GM19328 (cell line): ENCODE measurements around the gene SMIM28.
"Not testable (repeated sequence)": the region's sequence is repeated elsewhere in the genome, so short reads cannot be mapped to it uniquely, and the experiment has no call there.

Experiments used
- ATAC-seq: cut with Tn5 transposase; IDR thresholded peaks from one replicate; pipeline ENCODE4 v1.9.1; 2021; ENCODE audit warnings: mild to moderate bottlenecking, moderate library complexity; ENCODE audit not compliant: unreplicated experiment

The SMIM28 gene

DNA sequence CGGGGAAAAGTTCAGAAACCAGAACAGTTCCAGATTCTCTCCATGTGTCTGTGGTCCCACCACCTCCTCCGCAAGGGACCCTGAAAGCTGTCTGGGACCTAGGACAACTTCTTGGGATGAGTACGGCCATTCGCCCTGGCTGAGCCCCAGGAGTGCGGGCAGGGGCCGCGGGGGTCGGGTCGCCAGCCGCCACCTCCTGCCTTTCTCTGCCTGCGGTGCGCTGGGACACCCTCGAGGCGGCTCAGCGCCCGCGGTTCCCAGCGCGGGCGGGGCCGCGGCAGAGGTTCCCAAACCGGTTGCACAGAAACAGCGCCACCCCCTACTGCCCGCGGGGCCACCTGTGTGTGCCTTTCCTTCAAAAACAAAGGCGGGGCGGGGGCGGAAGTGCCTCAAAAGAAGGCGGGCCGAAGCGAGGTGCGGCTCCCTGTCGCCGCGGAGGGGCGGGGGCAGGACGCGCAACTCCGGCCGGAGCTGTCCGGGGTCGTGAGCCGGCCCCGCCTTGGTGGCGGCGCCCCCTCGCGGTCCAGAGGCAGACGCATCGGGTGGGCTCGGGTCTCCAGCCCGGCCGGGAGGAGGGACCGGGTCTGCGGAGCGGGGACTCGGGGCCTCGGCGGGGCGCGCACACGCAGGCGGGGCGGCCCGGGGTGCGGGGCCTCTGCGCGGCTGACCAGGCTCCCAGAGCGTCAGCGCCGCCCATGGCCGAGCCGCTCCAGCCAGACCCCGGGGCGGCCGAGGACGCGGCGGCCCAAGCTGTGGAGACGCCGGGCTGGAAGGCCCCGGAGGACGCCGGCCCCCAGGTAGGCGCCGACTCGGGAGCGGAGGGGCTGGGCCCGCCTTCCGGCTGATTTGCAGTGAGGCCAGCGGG is 26.3 kb downstream of the SMIM28 start, which contains the start of gene HEBP2:
Gene HEBP2 (plus strand): TSS at position 423 of the 865 bp plus-strand sequence. CDS start 273 bp downstream, at position 696.
- peak; percentile 91 for ATAC-seq

DNA sequence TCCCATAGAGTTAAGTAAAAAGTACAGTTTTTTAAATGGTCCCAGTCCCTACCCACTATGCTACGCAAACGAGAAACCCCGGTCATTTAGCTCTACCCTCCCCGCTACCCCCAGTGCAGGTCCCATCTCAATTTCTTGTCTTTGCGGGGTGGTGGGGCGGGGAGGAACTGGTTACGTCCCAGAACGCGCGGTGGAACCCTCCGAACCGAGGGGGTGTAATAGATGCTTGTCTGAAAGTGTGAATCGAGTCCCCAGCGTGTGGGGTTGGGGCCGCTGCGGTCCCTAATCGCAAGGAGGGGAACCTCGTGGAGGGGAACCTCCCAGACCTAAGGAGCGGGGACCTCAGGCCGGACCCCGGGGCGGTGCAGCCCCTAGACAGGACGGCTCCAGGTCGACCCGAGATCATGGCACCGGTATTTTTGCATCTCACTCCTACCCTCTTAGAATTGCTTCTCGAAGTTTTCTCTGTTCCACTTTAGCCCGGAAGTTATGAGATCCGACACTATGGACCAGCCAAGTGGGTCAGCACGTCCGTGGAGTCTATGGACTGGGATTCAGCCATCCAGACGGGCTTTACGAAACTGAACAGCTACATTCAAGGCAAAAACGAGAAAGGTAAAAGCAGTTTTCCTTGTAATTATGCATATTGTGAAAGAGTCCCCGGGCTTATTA is 27.1 kb downstream of the SMIM28 start:
- no peak for ATAC-seq

DNA sequence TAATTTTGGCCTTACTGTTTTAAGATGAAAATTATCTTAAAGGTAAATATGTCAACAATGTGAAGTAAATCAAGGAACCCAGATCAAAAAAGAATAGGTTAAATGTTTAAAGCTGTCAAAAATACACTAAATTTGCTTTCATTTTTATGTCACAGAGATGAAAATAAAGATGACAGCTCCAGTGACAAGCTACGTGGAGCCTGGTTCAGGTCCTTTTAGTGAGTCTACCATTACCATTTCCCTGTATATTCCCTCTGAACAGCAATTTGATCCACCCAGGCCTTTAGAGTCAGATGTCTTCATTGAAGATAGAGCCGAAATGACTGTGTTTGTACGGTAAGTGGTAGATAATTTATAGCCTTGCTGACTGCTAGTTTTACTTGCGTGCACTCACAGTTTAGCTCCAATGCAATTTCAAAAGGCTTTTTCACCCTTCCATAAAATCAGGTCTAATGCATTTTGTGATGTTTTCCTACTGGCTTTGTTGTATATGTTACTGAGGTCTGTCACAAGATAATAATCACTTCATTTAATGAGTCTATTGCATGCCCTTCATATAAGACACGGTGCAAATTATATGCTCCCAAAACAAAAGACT is 28.2 kb downstream of the SMIM28 start:
- ATAC-seq, result no peak

DNA sequence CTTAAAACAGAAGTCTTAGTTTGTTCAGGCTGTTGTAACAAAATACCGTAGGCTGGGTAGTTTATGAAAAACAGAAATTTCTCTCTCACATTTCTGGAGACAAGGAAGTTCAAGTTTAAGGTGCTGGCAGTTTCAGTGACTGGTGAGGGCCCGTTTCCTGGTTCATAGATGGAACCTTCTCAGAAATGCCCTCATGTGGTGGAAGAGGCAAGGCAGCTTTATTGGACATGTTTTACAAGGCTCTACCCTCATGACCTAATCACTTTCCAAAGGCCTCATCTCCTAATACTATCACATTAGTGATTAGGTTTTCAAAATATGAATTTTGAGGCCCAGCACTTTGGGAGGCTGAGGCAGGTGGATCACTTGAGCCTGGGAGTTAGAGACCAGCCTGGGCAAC is 28.7 kb downstream of the SMIM28 start:
- no peak for ATAC-seq

DNA sequence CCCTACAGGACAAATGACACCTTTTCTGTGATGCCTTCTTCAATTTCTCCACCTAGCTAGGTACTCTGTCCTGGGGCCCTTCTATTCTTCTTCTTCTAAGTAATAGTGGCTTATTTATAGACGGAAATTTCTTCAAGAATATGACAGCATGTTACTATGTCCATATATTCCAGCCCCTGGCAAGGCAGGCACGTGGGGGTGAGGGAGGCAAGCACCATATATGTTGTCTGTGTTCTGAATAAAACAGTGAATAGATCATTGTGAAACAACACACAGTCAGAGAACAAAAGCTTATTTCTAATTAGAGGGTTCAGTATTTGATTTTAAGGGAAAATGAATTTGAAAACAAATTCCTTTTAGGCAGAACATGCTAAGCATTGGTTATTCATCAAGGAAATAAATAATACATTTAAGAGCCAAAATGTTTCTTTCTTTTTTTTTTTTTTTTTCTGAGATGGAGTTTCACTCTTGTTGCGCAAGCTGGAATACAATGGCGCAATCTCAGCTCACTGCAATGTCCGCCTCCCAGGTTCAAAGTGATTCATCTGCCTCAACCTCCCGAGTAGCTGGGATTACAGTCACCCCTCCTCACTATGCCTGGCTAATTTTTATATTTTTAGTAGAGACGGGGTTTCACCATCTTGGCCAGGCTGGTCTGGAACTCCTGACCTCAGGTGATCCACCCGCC is 32.5 kb downstream of the SMIM28 start:
- no peak for ATAC-seq

DNA sequence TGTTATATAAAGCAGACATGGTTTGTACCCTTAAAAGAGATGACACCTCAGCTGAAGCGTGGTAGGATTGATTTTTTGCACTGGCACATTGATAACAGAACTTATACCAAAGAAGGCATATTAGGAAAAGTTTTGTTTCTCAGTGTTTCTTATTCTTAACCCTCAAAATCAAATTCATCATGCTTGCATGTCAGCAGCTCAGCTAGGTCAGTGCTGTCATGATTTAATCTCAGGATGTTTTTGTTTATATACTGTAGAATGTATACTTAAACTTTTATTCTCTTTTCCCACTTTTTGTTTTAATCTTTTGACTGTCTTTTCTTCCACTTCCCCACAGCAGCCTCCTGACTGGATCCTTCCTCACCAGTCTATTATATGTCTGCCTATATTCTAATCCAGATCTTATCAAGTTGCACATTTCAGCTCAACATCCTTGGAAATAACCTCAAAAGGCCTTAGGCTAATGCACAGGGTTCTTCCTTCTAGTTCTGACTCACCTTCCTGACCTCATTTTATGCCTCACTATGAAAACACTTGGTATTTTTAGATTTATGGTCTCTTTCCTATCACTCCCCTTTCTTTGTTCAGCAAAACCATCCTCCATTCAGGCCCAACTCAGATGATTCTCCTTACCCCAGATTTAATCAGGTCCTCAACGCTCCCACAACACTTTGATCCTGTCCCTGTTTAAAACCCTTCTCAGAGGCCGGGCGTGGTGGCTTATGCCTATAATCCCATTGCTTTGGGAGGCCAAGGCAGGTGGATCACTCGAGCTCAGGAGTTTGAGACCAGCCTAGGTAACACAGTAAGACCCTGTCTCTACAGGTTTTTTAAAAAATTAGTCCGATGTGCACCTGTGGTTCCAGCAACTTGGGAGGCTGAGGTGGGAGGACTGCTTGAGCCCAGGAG is 33.5 kb downstream of the SMIM28 start:
- ATAC-seq, result no peak

DNA sequence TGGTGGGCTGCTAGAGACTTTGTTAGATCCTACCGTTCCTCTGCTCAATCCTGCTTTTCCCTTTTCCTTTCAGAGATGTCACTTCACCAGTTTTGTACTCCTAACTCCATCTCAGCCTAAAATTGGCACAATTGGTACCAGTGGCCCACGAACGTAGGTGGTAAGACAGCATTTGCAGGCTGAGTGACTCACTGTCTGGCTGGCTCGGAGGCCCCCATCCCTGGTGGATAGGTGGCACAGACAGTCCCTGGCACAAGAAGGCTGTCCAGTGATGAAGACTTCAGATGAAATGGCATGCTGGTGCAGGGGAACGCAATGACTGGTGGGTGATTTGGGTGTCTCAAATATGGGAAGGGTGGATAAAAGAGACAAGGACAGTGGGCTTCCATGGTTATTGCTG is 37.4 kb downstream of the SMIM28 start:
- ATAC-seq, result no peak

DNA sequence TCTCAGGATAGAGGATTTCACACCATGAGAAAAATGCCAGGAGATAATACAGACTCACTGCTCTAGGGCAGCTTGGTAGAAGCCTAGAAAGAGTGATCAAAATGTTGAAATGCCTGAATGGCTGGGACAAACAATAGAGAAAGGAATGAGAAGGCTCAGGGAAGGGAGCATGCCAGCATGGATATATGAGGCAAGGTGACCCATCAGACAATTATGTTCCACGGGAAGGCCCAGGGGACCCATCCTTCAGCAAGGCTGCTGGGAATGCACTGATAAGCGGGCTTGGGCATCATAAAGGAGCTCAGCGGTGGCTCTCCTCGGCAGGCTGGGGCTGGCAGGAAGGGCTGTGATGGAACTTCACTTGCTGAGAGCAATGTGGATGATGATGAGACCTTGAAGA is 38.5 kb downstream of the SMIM28 start:
- ATAC-seq, result no peak

DNA sequence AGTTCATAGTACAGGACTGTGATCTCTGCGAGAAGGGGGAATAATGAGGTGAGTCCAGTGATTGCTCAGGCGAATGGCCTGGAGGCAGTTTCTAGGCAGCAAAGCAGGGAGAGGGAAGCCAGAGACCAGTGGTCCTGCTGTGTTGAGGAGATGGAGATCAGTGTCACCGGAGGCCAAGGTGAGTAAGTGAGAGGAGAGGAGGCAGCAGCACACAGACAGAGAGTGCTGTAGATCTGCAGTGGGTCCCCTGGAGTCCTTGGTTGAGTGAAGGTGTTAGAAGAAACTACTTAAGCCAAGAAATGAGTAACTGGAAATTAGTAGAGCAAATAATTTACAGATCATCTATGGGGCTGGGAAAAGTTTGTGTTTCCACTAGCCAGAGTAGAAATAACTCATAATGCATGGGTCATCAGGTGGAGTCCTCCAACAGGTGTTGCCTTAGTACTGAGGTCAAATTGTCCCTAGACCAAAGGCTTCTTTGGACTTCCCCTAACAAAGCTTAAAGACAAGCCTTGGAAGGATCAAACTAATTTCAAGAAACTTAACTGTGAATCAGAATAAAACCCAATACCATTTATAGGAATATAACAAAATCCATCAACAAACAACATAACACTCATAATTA is 39.9 kb downstream of the SMIM28 start:
- no peak for ATAC-seq

DNA sequence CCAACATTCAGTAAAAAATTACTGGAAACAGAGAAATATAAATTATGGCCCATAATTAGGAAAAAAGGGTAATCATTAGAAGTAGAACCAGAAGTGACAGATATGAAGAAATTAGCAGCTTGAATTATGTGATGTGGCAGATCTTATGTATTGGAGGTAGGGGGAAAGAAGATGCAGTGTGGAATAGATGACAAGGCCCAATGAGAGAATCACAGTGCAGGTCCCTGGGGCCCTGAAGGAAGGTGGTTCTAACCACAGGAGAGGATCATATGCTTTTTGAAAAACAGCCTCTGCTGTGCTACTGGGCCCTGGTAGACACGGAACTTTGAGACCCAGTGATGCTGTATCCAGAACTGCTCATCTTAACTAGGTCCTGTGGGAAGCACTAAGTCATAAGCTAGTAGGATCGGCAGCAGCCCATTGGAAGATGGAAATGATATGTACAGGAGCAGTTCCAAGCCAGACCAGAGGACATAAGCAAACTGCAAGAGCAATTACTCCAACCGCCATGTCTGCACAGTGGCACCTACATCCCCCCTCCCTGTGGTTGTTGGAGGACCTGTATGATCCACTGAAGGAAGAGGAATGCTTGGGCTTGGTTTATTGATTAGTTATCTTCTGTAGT is 40.5 kb downstream of the SMIM28 start:
- ATAC-seq, result no peak

DNA sequence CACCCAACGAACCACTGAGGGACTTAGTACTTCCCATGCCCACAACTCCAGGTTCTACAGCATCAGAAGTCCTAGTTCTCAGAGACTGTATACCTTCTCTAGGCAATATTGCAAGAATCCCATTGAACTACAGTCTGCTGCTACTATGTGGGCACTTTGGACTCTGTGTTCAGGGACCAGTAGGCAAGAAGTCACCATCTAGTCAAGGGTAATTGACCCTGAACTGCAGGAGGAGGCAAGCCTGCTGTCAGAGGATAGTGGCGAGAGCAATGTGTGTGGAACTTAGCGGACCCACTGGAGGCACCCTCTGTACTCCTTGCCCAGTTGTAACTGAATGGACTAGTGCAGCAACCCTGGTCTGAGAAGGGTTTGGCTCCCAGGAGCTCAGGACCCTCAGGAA is 42.1 kb downstream of the SMIM28 start:
- ATAC-seq, result no peak

DNA sequence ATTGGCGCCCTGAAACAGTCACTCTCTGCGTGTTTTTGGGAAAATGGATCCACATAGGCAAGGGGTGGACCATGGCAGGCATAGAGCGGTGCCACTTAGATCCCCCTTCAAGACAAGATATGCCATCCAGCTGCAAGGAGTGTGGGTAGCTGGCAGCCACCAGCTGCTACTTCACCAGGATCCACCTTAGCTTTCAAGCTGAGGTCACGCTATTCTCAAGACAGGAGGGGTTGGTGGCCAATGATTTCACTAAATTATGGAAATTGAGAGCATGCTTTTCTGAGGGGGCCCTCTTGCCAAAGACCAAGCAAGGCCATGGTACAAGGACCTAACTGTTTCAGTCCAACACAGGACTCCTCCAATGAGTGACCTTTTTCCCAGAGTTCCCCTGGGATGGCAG is 42.7 kb downstream of the SMIM28 start:
- no peak for ATAC-seq

DNA sequence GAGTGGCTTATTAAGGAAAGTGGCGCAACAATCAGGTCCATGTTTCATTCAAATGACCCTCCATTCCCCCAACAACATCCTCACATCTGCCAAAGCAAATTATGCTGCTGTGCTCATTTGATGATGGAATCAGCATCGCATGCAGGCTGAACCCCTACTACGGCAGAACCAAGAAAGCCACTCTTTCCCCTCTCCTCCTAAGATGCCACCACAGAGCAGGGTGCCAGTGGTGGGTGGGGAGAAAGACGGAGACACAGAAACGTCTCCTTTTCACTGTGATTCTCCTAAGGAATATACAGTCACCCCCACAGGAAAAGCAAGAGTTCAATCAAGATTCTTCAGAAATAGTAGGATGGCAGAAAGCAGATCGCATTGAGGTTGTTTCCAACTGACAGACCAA is 43.4 kb downstream of the SMIM28 start:
- ATAC-seq, result no peak

DNA sequence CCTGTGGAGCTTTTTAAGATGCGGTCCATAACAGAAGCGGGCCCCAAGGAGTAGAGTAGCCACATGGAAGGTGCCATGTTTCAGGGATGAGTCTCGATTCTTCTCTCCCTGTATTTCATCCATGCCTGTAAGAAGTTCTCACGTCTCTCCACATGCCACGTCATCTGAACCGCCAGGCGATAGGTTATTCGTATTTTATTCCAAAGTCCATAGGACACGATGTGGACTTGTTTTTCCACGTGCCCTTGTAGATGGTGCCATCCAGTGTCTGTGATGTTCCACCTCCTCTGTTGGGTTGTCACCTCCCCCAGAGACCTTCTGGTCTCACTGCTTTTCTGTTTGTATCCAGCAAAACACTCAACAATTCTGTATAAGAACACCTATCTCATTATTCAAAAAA is 43.9 kb downstream of the SMIM28 start:
- no peak for ATAC-seq

DNA sequence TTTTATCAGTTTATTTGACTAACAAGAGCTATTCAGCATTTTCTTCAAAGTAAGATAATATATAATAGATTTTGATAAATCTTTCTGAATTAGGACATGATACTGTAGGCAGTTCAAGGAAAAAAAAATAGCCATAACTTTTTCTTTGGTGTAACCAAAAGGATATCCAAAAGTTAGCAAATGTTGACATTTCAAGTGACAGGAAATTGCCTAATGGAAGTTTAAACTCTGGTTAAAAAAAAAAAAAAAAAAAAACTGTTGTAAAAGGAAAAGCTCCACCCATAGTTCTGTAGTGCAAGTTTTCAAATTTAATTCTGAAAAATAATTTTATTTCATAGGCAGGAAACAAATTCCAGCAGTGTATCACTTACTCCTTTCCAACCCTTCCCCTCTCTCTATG is 45.2 kb downstream of the SMIM28 start:
- ATAC-seq, result no peak

DNA sequence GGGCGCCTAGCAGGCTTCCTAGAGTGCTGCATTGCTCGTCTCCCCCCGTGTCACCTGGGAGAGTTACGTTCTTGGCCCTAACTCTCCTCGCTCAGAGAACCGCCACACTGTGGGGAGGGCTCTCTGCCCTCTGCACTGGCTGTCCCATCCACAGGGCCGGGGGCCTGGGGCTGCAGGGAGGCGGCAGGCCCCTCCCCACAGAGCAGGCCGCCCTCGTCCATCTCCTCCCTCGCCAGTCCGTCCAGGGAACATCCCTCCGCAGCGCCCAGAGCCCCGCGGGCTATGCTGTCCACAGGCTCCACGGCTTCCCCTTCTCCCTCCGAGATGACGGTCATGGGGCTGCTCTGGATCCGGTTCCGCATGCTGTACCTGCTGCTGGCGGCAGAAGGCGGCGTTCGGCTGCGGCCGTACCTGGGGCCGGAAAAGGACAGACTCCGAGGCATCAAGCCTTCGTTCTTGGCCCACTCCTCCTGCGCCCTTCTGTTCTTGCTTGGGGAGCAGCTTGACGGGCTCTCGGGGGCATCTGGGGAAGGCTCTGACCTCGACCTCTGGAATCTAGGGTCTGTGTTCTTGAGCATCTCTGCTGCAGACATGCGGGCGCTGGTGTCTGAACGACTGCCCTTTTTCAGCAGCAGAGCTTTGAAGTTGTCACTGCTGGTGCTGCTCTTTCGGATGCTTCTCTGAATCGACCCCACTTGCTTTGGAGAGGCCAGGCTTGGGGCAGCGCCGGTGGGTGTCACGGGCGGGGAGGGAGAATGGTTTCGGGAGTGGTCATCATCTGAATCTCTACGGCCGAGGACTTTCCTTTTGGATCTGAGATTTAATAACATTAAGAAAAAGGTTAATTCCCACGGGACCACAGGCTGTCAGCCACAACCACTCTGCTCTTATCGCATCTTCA is 46.5 kb downstream of the SMIM28 start:
- ATAC-seq, result no peak

DNA sequence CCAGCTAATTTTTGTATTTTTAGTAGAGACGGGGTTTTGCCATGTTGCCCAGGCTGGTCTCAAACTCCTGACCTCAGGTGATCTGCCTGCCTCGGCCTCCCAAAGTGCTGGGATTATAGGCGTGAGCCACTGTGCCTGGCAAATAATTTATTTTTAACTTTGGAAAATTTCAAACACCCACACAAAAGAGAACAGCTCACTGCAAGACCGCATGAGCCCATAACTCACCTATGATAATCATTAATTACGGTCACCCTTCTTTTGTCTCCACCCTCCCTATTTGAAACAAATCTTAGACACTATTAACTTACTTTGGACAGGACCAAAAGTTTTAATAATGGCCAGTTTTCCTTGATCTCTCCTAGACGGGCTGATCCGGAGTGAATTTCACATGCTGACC is 47.6 kb downstream of the SMIM28 start:
- not testable (repeated sequence) for ATAC-seq

DNA sequence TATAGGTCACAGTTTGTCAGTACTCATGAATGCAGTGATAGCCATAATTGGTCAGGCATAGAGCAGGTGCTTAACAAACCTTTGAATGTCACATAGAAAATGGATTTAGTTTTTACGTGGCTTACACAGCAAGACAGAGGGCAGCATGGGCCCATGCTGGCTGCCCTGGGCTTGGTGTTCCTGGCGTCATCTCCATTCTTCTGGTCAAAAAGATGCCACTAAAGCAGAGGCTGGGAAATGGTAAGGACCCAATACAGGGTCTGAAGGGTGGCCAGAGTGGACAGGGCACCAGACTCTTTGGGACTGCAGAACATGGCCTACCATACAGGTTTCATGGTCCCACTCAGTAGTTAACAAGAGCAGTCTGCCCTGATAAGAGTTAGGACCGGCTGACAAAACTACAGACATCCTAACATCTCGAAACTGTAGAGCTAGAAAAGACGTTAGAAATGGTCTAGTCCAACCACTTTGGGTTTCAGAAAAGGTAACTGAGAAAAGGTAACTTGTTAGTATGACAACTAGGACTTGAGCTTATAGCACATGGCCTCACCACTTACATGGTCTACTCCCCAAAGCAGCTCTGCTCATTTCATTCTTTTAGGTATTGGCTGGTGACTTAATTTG is 48.9 kb downstream of the SMIM28 start:
- ATAC-seq, result no peak
